GM13977 (cell line): ENCODE measurements around the gene TMEM219.
"Not testable (repeated sequence)": the region's sequence is repeated elsewhere in the genome, so short reads cannot be mapped to it uniquely, and the experiment has no call there.

Source experiments
- DNase-seq: peaks from one replicate; pipeline ENCODE4 v3.0.0; 2012; ENCODE audit warnings: low spot score
- CTCF ChIP-seq: IDR thresholded peaks from 2 replicates; pipeline ENCODE4 v1.5.1; 2012; ENCODE audit warnings: mild to moderate bottlenecking, control low read depth; ENCODE audit not compliant: insufficient read depth; ENCODE audit errors: extremely low read depth, missing control alignments
- in situ Hi-C: fragments of 300-500 bp; cut with MboI; formaldehyde crosslinking; loops from one replicate; pipeline ENCODE4 v1.12.0; 2022; ENCODE audit warnings: low sequenced_read_pairs, low pct_unique_long_range_greater_than_20kb, mixed read lengths, inconsistent platforms; ENCODE audit not compliant: unreplicated experiment

TMEM219 gene

GRCh38 chr16:29927070-29927905, 34.6 kb upstream of the TMEM219 start:
- DNase-seq = no peak
- in situ Hi-C loops = no loop called here
- TF ChIP-seq CTCF = no peak

GRCh38 chr16:29931750-29932149, 30.1 kb upstream of the TMEM219 start:
- in situ Hi-C loops, DNase-seq: not testable (repeated sequence)

GRCh38 chr16:29940656-29941055, 21.2 kb upstream of the TMEM219 start:
- no peak for TF ChIP-seq CTCF
- DNase-seq = no peak
- in situ Hi-C loops = loop anchor here (10.0 kb wide), 1 partner anchor 56 kb away; no protein-coding TSS in a partner anchor

- TF ChIP-seq CTCF = no peak
- DNase-seq = no peak
- in situ Hi-C loops = loop anchor here (10.0 kb wide), 1 partner anchor 59 kb away; no protein-coding TSS in a partner anchor
These were observed 17.8 kb upstream of the TMEM219 start for GRCh38 chr16:29943846-29944799.

- DNase-seq = no peak
- in situ Hi-C loops = loop anchor here (10.0 kb wide), 1 partner anchor 63 kb away; no protein-coding TSS in a partner anchor
- TF ChIP-seq CTCF = no peak
These were observed 14.0 kb upstream of the TMEM219 start for GRCh38 chr16:29947897-29948296.

GRCh38 chr16:29950806-29951461, 10.9 kb upstream of the TMEM219 start:
- in situ Hi-C loops = no loop called here
- no peak for TF ChIP-seq CTCF
- DNase-seq = no peak
